GM19240 (cell line): ENCODE results near the gene FBXO2.
A peak's percentile ranks its signal among the peaks of the same experiment; 100 is the strongest.

Experiments used
- DNase-seq: peaks from one replicate; pipeline ENCODE4 v3.0.0; 2011; ENCODE audit warnings: low spot score; ENCODE audit not compliant: insufficient read length

The FBXO2 gene

GRCh38 chr1:11654137-11654938 is at the start of gene FBXO2, which contains the start of gene FBXO44:
FBXO2 (minus strand) TSS chr1:11654429; CDS start chr1:11654340, 89 bp downstream.
FBXO44 (plus strand) TSS chr1:11654877; CDS start chr1:11655836, 959 bp downstream.
- peak; percentile 55 for DNase-seq

DNA sequence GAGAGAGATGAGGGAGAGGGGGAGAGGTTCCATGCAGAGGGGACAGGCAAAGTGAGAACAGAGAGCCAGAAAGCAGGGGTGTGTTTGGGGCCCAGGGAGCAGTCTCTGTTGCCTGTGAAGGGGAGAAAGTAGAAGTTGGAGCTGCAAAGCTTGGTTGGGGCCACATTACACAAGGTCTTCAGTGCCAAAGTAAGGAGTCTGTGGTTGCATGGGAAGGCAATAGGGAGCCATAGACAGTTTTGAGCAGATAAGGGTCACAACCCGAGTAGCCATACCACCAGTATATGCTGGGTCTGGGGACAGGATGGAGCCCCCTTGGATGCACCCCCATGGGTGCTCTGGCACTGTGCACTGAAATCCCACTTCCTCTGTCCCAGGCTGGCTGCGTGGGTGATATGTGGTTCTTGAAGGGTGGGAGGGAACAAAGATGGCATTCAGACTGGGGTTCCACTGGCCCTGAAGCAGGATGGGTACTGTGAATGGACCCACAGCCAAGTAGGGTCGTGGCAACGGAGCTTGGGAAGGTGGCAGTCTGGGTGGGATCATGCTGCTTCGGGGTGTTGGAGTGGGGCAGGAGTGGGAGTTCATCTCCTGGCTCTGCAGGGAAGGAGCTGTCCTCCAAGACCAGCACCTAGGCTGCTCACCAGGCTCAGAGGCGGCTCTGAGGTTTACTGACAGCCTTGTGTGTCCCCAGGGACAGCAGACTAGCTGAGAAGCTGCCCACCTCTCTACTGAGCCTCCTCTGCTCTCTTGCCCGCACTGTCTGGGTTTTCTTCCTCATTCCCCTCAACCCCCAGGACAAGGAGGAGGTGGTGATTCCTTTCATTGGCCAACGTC is 49.3 kb upstream of the FBXO2 start:
- DNase-seq, result no peak

- no peak for DNase-seq
Measured at GRCh38 chr1:11701981-11702803, 48.0 kb upstream of the FBXO2 start.

DNA sequence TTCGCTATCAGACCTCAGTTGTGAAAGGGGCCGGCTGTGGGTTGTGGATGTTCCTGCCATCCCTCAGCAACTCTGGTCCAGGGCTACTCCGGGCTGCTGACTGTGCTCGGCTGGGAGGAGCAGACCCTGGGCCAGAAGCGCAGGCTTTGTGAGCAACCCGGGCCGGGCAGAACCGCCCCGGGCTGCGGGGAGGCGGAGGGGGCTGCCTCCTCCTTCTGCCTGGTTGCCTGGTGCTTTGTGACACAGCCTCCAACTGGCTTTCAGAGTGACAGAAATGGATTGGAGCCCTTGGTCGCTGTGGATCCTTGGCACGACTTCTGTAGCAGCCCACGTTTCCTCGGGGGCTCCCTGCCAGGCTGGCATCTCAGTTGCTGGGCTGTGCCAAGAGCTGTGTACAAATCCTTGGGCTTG is 47.3 kb upstream of the FBXO2 start:
- no peak for DNase-seq

DNA sequence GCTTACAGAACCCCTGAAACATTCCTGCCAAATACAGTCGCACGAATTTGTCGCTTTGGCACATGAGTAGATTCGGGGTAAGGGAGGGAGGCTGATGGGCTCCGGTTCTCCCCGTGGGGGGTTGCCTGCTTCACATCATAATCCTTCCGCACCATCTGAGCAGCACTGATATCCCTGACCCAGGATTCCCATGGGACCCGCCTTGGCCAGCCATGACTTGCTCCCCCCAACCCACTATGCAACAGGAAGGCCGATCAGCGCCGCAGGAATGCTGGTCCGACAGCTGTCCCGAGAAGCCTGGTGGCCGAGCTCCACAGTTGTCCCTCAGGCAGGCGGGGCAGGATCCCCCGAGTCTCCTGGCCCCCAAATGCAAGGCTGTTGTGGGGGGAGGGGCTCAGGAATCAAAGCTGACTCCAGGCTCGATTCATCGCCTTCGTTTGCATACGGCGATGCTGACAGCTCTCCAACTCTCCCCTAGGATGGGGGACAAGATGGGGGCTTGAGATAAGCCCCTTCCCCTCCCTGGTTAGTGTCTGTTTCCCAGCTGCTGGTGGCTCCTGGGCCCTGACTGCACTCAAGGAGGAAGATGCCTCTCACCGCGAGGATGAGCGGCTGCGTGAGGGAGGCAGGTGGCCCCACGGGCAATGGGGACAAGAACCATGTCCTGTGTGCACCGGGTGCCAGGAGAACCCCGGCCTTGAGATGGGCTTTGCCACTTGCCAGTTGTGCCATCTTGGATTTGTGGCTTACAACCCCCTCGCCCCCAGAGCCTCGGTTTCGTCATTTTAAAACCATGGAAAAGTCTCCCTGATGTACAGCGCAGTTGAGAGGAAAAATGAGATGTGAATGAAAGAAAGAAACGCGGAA is 46.6 kb upstream of the FBXO2 start:
- DNase-seq, result no peak

DNA sequence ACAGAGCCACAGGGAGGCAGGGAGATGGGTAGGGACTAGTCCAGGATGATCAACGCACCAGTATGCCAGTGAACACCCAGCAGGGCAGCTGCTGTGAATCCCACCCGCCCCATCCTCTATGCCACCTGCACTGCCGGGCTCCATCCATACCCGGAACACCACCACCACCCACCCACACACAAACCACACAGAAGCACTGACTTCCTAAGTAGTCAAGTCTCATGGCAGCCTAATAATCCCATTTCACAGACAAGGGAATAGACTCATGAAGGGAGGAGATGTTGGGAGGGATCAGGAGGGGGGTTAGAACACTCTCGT is 43.6 kb upstream of the FBXO2 start:
- DNase-seq, result no peak

GRCh38 chr1:11697188-11697892 is 43.1 kb upstream of the FBXO2 start:
- DNase-seq, result no peak

GRCh38 chr1:11695861-11696260 is 41.6 kb upstream of the FBXO2 start:
- DNase-seq, result no peak

GRCh38 chr1:11693917-11694316 is 39.7 kb upstream of the FBXO2 start:
- DNase-seq, result no peak

- no peak for DNase-seq
Measured at GRCh38 chr1:11693024-11693590, 38.9 kb upstream of the FBXO2 start.

- DNase-seq, result no peak
Measured at GRCh38 chr1:11691928-11692711, 37.9 kb upstream of the FBXO2 start.

DNA sequence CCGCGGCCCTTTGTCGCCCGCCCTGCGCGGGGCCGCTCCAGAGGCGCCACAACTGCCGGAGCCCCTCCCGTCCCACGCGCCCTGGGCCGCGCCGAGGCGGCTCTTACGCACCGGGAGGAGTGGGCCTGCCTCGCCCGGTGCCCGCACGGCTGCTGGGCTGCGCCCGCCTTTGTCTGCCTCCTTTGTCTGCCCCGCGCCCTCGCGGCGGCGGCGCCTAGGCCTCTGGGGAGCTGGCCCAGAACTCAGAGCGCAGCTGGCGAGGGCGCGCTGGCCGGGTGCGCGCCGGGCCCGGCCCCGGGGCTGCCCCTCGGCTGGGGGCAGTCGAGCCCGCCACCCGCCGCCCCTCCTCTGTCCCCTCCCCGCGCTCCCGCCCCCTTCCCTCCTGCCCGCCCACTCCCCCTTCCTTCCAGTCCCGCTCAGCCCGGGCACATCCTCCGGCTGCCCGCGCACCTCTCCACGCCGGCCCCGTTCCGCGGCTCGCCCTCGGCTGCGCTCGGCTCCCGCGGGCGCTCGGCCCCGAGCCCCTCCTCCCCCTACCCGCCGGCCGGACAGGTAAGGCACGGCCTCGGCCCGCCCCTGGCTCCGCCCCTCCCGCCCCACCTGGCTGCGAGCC is 37.2 kb upstream of the FBXO2 start, which contains the start of gene DRAXIN:
DRAXIN (plus strand) TSS at position 409 of the 613 bp plus-strand sequence. CDS start 14,549 bp downstream, outside the sequence.
- DNase-seq, result no peak

DNA sequence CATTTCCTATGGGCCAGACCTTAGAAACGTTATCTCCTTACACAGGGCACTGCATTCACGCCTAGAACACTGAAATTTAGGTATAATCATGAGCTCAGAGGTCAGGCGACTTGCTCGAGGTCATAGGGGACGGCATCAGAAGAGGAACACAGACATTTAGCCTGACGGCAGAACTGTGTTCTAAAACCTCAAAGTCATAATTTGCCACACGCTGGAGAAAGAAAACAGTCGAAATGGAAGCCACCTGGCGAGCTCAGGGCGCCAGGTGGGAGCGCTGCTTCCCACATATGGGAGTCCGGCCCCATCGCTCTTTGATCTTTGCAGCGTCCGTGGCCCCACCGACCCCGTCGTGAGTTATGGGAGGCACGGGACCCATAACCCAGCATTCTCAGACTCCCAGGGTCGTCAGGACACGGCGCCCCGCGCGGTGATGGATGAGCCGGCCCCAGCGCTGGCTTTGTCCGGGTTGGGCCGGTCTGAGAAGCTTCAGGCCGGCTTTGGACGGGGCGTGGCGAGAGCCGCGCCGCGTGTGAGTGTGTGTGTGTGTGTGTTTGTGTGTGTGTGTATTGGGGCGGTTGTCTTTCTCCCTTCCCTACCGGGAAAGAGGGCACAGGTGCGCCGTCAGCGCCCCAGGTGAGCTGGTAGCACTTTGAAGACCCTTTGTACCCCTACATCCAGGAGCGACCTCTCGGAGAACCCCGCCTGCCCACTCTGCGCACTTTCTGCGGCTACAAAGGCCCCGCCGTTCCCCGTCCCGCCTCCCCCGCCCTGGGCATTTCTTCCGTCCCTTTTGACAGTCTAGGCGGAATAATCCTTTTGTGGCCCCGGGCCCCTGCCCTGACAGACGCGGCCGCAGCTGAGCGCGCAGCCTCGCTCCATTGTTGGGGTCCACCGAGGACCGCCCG is 36.4 kb upstream of the FBXO2 start:
- DNase-seq, result no peak

DNA sequence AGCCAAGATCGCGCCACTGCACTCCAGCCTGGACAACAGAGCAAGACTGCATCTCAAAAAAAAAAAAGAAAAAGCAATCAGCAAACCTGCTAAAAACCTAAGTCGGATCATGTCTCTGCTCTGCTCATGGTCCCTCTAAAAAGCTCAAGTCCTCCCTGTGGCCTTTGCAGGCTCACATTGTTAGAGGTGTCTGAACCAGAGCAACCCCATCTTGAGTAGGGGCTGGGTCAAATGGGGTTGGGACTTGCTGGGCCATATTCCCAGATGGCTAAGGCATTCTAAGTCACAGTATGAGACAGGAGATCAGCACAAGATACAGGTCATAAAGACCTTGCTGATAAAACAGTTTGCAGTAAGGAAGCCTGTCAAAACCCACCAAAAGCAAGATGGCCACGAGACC is 34.3 kb upstream of the FBXO2 start:
- no peak for DNase-seq

DNA sequence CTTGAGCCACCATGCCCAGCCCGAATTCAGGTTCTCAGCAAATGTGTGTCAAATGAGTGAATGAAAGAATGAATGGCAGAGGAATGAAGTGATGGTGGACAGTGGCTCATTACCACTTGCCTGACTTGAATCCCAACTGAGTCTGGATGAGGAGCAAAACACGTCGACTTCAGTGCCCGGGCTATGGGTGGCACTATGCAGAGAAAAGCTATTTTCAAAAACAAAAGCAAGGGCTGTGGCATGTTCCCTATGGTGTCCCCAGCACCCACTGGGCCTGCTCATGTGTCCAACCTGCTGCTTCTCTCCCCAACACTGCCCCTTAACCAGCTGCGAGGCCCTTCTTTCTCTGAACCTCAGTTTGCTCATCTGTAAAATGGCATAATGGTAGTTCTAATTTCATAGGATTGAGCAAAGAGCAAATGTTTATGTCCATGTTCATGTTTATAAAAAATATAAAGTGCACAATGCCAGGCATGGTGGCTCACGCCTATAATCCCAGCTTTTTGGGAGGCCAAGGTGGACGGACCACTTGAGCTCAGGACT is 31.1 kb upstream of the FBXO2 start:
- no peak for DNase-seq

DNA sequence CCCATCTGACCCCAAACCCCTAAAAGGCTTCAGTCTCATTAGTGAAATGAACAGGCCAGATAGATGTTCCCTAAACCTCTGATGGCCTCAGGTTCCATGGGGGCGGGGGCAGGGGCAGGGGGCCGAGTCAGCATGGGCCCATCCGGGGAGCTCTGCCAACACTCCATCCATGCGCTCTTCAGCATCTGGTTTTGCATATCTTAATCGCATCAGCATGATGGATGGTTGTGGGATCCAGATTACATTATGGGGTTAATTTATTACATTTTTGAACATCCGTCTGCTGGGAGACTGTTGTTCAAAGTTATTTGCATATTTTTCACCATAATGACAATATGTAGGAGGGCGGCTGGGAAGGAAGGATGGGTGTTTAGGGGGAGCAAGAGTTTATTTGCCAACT is 29.8 kb upstream of the FBXO2 start:
- DNase-seq, result no peak

DNA sequence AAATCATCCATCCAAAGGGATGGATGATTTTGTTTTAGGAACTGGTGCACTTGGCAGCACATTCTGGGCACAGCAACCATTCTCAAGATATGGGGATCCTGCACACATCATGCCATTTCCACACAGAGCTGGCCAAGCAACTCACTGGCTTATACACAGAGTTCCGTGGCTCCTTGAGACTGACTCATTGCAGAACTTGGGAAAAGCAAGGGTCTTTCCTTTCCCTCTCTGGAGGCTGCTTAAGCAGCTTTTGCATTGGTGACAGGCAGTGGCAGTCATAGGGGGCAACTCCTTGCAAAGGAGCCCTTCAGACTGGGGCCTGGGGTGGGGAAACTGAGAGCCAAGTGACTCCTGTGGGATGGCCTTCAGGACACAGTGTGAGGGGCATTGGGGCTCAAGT is 28.6 kb upstream of the FBXO2 start:
- DNase-seq, result no peak
